IMR-90 (cell line): ENCODE results near the gene STARD13. TPM values are rescaled to one million over a fixed set of nuclear protein-coding genes. Genes with fewer than 3 reads are reported as not detected.
A peak's percentile ranks its signal among the peaks of the same experiment; 100 is the strongest.

Experiments
- ATAC-seq: fragments of 200-7000 bp; cut with Tn5 transposase; 2 replicates; pipeline ENCODE4 v1.9.1; 2020; ENCODE audit warnings: low read depth, mild to moderate bottlenecking, moderate library complexity
- BruUV-seq: library from RNA; stranded (reverse); fragments of 400-500 nt; replicated peaks from 2 replicates; lab custom pipeline; 2021; lab: Mats Ljungman, UMichigan
- CTCF ChIA-PET: fragments of 300-600 bp; formaldehyde crosslinking; extraction: SDS; loops from one replicate; lab custom pipeline; 2021; ENCODE audit warnings: antibody characterized with exemption; lab: Yijun Ruan, JAX
- POLR2A ChIA-PET: fragments of 300-600 bp; sonication (Branson Sonifier 250); formaldehyde crosslinking; loops from one replicate; lab custom pipeline; 2022; ENCODE audit warnings: antibody characterized with exemption; ENCODE audit not compliant: unreplicated experiment; lab: Charles Lee
- DNase-seq: peaks from one replicate; pipeline ENCODE4 v3.0.0; 2013
- H2AFZ ChIP-seq: replicated peaks from 2 replicates; pipeline ENCODE3; 2013; ENCODE audit warnings: low read length, mild to moderate bottlenecking; ENCODE audit not compliant: poor library complexity
- H2AK5ac ChIP-seq: 2 replicates; pipeline ENCODE4 v1.6.1; 2013; ENCODE audit warnings: low read depth, low read length, inconsistent platforms
- H2AK9ac ChIP-seq: replicated peaks from 2 replicates; pipeline ENCODE3; 2013; ENCODE audit warnings: mild to moderate bottlenecking, low read depth, low read length, moderate library complexity; ENCODE audit not compliant: poor library complexity
- H2BK120ac ChIP-seq: 2 replicates; pipeline ENCODE4 v1.6.1; 2013; ENCODE audit warnings: low read depth, low read length, inconsistent platforms
- H2BK15ac ChIP-seq: 3 replicates; pipeline ENCODE4 v1.6.1; 2013; ENCODE audit warnings: low read depth, low read length, inconsistent platforms
- H2BK20ac ChIP-seq: 2 replicates; pipeline ENCODE4 v1.6.1; 2013; ENCODE audit warnings: low read depth, mild to moderate bottlenecking, inconsistent platforms, low read length, moderate library complexity
- H2BK5ac ChIP-seq: 2 replicates; pipeline ENCODE4 v1.6.1; 2013; ENCODE audit warnings: mild to moderate bottlenecking, low read depth, low read length, inconsistent platforms; ENCODE audit not compliant: poor library complexity, severe bottlenecking
- H3K14ac ChIP-seq: replicated peaks from 2 replicates; pipeline ENCODE4 v1.6.1; 2013; ENCODE audit warnings: low read depth, low read length, inconsistent platforms
- H3K18ac ChIP-seq: 2 replicates; pipeline ENCODE4 v1.6.1; 2013; ENCODE audit warnings: low read depth, low read length, control low read depth
- H3K23ac ChIP-seq: 2 replicates; pipeline ENCODE4 v1.6.1; 2013; ENCODE audit warnings: low read depth, low read length, inconsistent platforms
- H3K27ac ChIP-seq: 2 replicates; pipeline ENCODE4 v1.5.1; 2013; ENCODE audit warnings: mild to moderate bottlenecking, control low read depth, low read length; ENCODE audit not compliant: insufficient read depth
- H3K27me3 ChIP-seq: 2 replicates; pipeline ENCODE4 v1.6.1; 2013; ENCODE audit warnings: low read length; ENCODE audit not compliant: control insufficient read depth, insufficient read depth
- H3K36me3 ChIP-seq: 2 replicates; pipeline ENCODE4 v1.6.1; 2013; ENCODE audit warnings: low read length, mixed read lengths; ENCODE audit not compliant: control insufficient read depth, insufficient read depth
- H3K4ac ChIP-seq: 2 replicates; pipeline ENCODE4 v1.6.1; 2013; ENCODE audit warnings: low read depth, low read length, inconsistent platforms
- H3K4me1 ChIP-seq: 2 replicates; pipeline ENCODE4 v1.6.1; 2013; ENCODE audit warnings: low read length, mixed read lengths; ENCODE audit not compliant: control insufficient read depth, insufficient read depth
- H3K4me2 ChIP-seq: 2 replicates; pipeline ENCODE4 v1.6.1; 2013; ENCODE audit warnings: low read depth, mild to moderate bottlenecking, control low read depth, low read length, moderate library complexity
- H3K4me3 ChIP-seq: 2 replicates; pipeline ENCODE4 v1.5.1; 2013; ENCODE audit warnings: low read depth, mild to moderate bottlenecking, control low read depth, low read length, moderate library complexity; ENCODE audit not compliant: insufficient read depth
- H3K56ac ChIP-seq: 2 replicates; pipeline ENCODE4 v1.6.1; 2013; ENCODE audit warnings: low read length, inconsistent platforms; ENCODE audit not compliant: insufficient read depth; ENCODE audit errors: extremely low read depth
- H3K79me1 ChIP-seq, 2 experiments: 2 replicates each; pipeline ENCODE4 v1.6.1; 2013; ENCODE audit warnings: low read length in 2 of 2, inconsistent platforms in 1 of 2, low read depth in 1 of 2
- H3K9ac ChIP-seq: 2 replicates; pipeline ENCODE4 v1.6.1; 2013; ENCODE audit warnings: low read depth, low read length, control low read depth
- H3K9me1 ChIP-seq: 2 replicates; pipeline ENCODE4 v1.6.1; 2013; ENCODE audit warnings: low read length, inconsistent platforms; ENCODE audit not compliant: insufficient read depth
- H3K9me3 ChIP-seq: 2 replicates; pipeline ENCODE4 v1.6.1; 2013; ENCODE audit warnings: low read length; ENCODE audit not compliant: control insufficient read depth, insufficient read depth
- H4K20me1 ChIP-seq: 2 replicates; pipeline ENCODE4 v1.6.1; 2013; ENCODE audit warnings: low read length, inconsistent platforms; ENCODE audit not compliant: insufficient read depth
- H4K5ac ChIP-seq: 2 replicates; pipeline ENCODE4 v1.6.1; 2013; ENCODE audit warnings: mild to moderate bottlenecking, low read depth, low read length, control low read depth
- H4K8ac ChIP-seq, 2 experiments: 2 replicates each; pipeline ENCODE4 v1.6.1; 2013; ENCODE audit warnings: low read depth in 2 of 2, low read length in 2 of 2, control low read depth in 1 of 2, inconsistent platforms in 1 of 2
- H4K91ac ChIP-seq: 2 replicates; pipeline ENCODE4 v1.6.1; 2013; ENCODE audit warnings: low read depth, low read length, inconsistent platforms; ENCODE audit not compliant: insufficient read depth
- CEBPB ChIP-seq: IDR thresholded peaks from 2 replicates; pipeline ENCODE4 v1.6.1; 2012; ENCODE audit warnings: low read depth, low read length, improper control_type of control experiment
- MAZ ChIP-seq: IDR thresholded peaks from 2 replicates; pipeline ENCODE4 v1.6.1; 2012; ENCODE audit warnings: low read depth, mild to moderate bottlenecking, low read length, improper control_type of control experiment, moderate library complexity, borderline replicate concordance
- POLR2A ChIP-seq: IDR thresholded peaks from 2 replicates; pipeline ENCODE4 v1.6.1; 2012; ENCODE audit warnings: mild to moderate bottlenecking, low read depth, low read length
- RCOR1 ChIP-seq: IDR thresholded peaks from 2 replicates; pipeline ENCODE4 v1.6.1; 2012; ENCODE audit warnings: mild to moderate bottlenecking, low read length, improper control_type of control experiment; ENCODE audit not compliant: insufficient replicate concordance
- RFX5 ChIP-seq: IDR thresholded peaks from 2 replicates; pipeline ENCODE4 v1.8.0; 2012; ENCODE audit warnings: low read depth, mild to moderate bottlenecking, low read length, moderate library complexity
- WGBS, 2 experiments: methylation state at CpG; one replicate each; pipeline versions ENCODE4 v1.1.5 to v1.1.7; 2013; ENCODE audit warnings: missing lambda C conversion rate in 2 of 2; ENCODE audit not compliant: insufficient read length in 1 of 2; ENCODE audit errors: extremely low coverage in 2 of 2; 5-methylcytosine and 5-hydroxymethylcytosine counted together
- dilution Hi-C: fragments of 300-500 bp; cut with HindIII; formaldehyde crosslinking; loops from one replicate; pipeline ENCODE4 v1.14.3; 2018; ENCODE audit warnings: low sequenced_read_pairs; ENCODE audit not compliant: unreplicated experiment
- in situ Hi-C: fragments of 300-500 bp; cut with MboI; formaldehyde crosslinking; loops from 3 replicates; pipeline ENCODE4 v1.14.3; 2019; ENCODE audit warnings: low sequenced_read_pairs, inconsistent platforms, mixed read lengths
- intact Hi-C: fragments of 100-400 bp; cut with micrococcal nuclease; formaldehyde crosslinking; loops from 2 replicates; pipeline ENCODE4 v1.10.0; 2022
- polyA plus RNA-seq, 3 experiments: library from polyadenylated mRNA; depleted of rRNA; stranded (reverse); fragments of >200 nt; gene quantifications; 2 replicates each; pipeline ENCODE4 v1.2.3, GENCODE V29; 2012; ENCODE audit warnings: low replicate concordance in 1 of 3
- total RNA-seq: library from RNA; depleted of rRNA; stranded (reverse); fragments of >200 nt; gene quantifications from 2 replicates; pipeline ENCODE4 v1.2.3, GENCODE V29; 2012

Gene STARD13
- total and polyA plus RNA-seq, 2 of the 4 experiments (the other 2 are of a cell fraction) = 23.6 to 46.6 TPM

DNA sequence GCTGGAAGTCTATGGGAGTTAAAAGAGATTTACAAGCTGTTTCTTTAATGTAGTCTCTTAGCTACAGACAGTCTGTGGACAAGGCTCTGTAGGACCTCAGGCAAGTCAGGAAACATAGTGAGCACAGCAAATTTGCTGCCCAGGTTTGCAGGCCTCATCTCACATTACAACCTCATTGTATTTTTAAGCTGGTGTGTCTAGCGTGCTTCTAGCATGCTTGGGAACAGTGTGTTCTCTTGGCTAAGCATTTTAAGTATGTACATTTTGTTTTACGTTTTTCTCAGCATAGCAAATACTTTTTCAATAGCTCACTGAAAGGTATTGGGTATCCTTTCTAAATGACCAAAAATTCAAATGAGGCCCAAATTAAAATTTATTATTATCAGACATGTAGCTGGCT is 113.2 kb downstream of the STARD13 start:
- H4K20me1 ChIP-seq = peaks cover 35% of the 10 kb centered on the region
- no peak for ATAC-seq

More for the DNA sequence above, 113.2 kb downstream of the STARD13 start:
- Histone ChIP-seq H4K8ac (no peak overlapping the region), H2BK20ac (no peak overlapping the region), H3K23ac (no peak overlapping the region), H3K27ac (no peak overlapping the region), H3K9me1 (peaks cover 34% of the 10 kb centered on the region), H3K4me3 (no peak overlapping the region), H3K36me3 (peaks cover 19% of the 10 kb centered on the region), H2AK9ac (no peak overlapping the region), H3K9me3 (no peaks in the 10 kb centered on the region), H2AK5ac (no peak overlapping the region), H3K56ac (no peak overlapping the region), H2BK5ac (peak overlapping the region; percentile 41), H3K4ac (no peak overlapping the region), H2BK120ac (no peak overlapping the region), H3K79me1 (peaks cover 53 to 81% of the 10 kb centered on the region in 2 experiments), H3K9ac (no peak overlapping the region), H3K14ac (no peak overlapping the region), H3K18ac (no peak overlapping the region), H4K5ac (no peak overlapping the region), H2BK15ac (no peak overlapping the region), H3K27me3 (no peaks in the 10 kb centered on the region), H4K91ac (no peak overlapping the region), H2AFZ (no peak overlapping the region), H3K4me1 (peaks cover 30% of the 10 kb centered on the region), H3K4me2 (no peak overlapping the region)
- no CpG with 5 or more reads among the region's 2 CpGs for WGBS, 2 experiments
- TF ChIP-seq RCOR1 = no peak
- TF ChIP-seq MAZ = no peak
- no peak for TF ChIP-seq POLR2A
- TF ChIP-seq CEBPB = no peak
- no peak for TF ChIP-seq RFX5
- in situ Hi-C loops (no loop called here), dilution Hi-C loops (no loop called here), intact Hi-C loops (no loop called here)
- no peak for DNase-seq
- ChIA-PET POLR2A (no interaction called here), CTCF (no interaction called here)
- BruUV-seq = no TSS peak
